Measurements from ENCODE around the gene PDGFD.

PDGFD gene

DNA sequence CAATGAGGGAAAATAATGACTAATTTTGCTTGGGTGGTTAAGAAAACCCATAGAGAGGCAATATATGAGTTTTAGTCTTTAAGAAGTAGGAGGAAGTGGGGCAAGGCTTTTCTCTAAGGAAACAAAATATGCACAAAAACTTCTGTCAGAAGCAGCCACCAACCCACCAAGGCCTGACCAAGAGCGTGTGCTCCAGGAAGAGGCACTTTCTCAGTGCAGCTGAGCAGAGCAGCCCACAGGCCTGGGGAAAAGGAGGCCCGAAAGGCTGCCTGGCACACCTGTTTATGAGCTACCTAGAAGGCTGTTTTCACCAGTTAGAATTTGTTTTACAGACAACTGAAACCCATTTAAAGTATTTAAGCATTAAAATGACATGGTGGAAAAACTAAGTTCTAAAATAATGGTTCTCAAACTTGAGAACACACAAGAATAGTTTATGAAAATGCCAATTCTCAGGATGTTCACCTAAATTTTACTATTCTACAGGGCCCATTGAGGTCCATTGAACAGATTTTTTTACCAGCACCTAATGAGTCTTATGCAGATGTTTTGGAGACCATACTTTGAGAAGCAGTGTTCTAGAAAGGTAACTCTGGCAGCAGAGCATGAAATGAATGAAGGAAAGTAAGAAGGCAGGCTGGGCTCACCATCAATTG lies 288.0 kb downstream of the PDGFD start:
- no peak for DNase-seq

DNA sequence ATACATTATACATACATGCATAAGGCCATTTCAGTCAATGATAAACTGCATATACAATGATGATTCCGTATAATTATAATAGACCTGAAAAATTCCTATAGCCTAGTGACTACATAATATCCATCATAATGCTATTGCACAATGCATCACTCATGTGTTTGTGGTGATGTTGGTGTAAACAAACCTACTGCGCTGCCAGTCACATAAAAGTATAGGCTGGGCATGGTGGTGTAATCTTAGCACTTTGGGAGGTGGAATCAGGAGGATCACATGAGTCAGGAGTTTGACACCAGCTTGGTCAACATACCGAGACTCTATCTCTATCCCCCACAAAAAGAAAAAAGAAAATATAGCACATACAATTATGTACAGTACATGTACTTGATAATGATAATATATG lies 291.2 kb downstream of the PDGFD start:
- no peak for DNase-seq

DNA sequence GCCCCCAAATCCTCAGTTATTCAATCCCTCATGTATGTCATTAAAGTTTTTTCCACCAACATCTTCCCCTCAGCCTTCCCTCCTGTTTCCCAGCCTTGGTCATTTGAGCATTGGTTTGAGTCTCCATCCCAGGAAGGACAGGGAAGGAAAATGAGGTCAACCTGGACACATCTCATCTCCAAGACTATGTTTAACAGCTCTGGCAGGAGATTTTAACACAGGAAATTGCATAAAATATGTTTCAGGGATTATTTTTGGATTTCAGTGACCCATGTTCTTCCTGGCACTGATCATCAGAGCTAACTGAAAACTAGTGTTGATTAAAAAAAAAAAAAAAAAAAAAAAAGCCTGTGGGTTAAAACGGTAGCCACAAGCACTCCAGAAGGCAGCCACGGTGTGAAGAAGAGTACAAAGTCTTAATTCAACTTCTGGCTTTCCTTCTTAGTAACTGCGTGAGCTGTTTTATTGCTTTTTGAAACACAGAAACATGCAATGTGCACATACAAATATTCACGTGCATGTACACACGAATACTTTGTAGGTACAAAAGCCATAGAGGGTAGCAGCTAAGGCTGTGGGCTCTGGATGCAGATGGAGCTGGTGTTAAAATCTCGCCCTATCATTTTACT lies 291.9 kb downstream of the PDGFD start:
- no peak for DNase-seq

DNA sequence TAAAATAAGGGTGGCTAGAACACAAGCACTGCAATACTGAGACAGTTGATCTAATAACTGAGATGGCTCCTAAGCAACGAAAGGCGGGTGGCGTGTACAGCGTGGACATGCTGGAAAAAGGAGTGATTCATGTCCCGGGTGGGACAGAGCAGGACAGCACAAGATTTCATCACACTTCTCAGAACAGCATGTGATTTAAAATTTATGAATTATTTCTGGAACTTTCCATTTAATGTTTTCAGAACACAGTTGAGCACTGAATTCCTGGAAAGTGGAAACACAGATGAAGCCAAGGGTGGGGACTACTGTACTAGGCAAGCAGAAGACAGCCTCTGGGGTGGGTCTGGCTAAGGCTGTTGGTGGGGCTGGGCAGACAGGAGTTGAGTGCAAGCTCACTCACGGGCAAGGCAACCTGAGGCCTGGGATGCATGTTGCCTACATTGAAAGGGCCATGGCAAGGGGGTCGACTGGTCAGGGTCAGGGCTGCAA lies 293.1 kb downstream of the PDGFD start:
- no peak for DNase-seq

DNA sequence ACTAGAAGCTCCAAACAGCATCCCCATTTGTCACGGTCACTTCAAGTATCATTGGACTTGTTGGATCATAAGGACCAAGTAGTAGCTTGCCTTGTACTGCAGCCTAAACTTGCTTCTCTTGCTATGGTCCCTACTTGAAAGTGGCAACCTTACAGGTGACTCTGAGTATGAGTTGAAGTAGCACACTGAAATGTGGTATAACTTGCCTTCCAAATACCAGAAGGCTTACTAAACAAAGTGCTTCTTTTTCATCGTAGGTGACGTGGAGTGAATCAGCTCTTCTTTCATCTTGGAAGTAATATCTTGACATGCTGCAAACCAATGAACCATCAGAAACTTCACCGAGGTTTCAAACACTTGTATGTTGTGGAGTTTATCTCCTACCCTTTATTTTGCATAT lies 296.5 kb downstream of the PDGFD start:
- DNase-seq: no peak

DNA sequence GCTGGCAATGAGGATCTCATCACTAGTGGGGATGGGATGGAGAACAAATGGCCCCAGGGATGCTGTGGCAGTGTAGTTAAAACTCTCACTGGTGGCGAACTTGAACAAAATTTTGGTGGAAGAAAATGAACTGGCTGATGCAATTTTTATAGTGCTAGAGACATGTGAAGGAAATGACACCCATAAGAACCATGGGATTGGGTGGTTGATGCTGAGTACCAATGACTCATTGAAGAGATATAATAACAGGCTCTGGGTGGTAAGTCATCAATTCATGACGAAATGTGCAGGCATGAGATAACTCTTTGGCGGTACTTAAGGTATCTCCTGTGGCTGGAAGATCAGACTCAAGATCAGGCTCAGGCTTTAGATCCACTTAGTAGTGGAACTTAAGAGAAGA lies 300.4 kb downstream of the PDGFD start:
- no peak for DNase-seq

DNA sequence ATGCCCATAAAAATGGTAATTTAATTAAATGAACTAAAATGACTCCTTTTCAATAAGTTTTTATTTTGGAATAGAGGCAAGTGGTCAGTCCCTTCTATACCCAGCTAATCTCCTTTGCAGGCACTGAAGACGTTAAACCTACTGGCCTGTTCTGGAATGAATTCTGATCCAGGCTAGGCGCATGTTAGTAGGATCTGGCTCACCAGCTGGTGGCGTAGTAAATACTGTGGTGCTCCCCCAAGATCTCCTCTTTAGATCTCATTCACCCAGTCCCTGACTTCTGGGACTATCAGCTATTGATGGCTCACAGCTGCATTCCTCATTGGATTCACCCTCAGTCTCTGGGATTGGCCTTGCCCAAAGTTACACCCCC lies 301.2 kb downstream of the PDGFD start:
- DNase-seq: no peak

DNA sequence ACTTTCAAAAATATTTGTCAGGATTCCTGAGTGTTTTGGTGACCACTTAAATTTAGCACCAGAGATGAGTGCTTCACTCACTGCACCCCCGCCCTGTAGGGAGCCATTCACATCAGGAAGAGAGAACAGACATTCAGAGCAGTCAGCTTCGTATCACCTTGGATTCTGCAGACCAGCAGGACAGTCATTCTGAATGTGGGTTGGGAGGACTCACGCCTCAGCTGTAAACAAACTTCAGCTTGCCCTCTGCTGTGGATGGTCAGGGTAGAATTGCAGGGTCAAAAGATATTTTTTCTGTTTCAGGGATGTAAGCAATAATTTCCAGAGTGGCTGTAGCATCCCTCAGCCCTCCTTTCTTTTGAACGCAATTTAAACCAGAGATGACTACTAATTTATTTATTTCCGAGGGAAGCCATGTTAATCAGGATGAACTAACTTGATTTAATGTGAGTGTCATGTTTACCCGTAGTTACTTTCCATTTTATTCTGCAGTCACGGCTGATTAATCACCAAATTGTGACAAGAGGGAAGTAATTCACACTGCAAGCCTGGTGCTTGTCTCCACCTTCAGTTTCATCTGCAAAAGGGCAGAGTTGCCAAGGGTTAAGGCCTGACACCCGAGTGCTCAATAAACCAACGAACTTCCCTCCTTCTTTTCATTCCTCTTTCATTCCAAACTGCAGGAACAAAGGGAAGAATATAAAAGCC lies 301.7 kb downstream of the PDGFD start:
- no peak for DNase-seq
